NB4 (cell line): ENCODE measurements around the gene AGER.

ENCODE experiments used
- CTCF ChIP-seq: IDR thresholded peaks from one replicate; pipeline ENCODE4 v1.5.1; 2012; ENCODE audit warnings: low read depth, low read length
- POLR2A ChIP-seq: IDR thresholded peaks from 2 replicates; pipeline ENCODE4 v1.6.1; 2011; ENCODE audit warnings: mild to moderate bottlenecking; ENCODE audit not compliant: insufficient read length; ENCODE audit errors: extremely low read depth

DNA sequence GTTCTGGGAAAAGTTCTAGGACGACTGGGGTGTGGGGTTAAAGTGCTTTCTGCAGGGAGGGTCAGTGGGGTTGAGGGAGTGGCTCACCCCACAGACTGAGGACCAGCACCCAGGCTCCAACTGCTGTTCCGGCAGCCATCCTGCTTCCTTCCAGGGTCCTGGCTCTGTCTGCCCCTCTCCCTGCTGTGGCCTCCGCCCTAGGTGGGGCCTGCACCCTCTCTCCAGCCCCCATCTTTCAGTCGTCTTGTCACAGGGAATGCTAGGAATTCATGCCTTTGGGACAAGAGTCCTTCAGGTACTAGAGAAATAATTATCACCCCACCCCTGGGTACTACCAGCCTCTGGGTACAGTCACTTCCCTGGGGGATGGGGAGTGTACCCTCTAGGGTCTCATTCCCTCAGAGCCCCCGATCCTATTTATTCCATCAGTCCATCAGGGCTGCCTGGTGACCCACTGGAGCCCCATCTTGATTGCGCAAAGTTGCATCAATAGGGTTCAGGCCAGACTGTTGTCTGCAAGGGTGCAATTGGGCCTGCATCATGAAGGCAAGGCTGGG lies at the start of gene AGER:
- TF ChIP-seq CTCF, result no peak
- TF ChIP-seq POLR2A, result no peak
